HepG2 (cell line): Measurements from ENCODE around the gene EPHA2. TPM values are rescaled to one million over a fixed set of nuclear protein-coding genes. Genes with fewer than 3 reads are reported as not detected.

Experiments used
- ARID5B ChIP-seq: IDR thresholded peaks from 2 replicates; pipeline ENCODE4 v1.4.0; 2020; ENCODE audit warnings: mild to moderate bottlenecking, missing genetic modification reagents
- BCL6 ChIP-seq: IDR thresholded peaks from 2 replicates; pipeline ENCODE4 v1.6.1; 2016; ENCODE audit warnings: missing genetic modification reagents, missing compliant biosample characterization
- FOSL2 ChIP-seq: sonication (generic); formaldehyde crosslinking; IDR thresholded peaks from 2 replicates; pipeline ENCODE4 v1.4.0; 2020; ENCODE audit warnings: missing genetic modification reagents
- MAFG ChIP-seq: sonication (generic); formaldehyde crosslinking; IDR thresholded peaks from 2 replicates; pipeline ENCODE4 v1.5.1; 2020; ENCODE audit warnings: mild to moderate bottlenecking, missing genetic modification reagents
- SIX1 ChIP-seq: sonication (generic); formaldehyde crosslinking; IDR thresholded peaks from 2 replicates; pipeline ENCODE4 v1.4.0; 2020; ENCODE audit warnings: missing genetic modification reagents, borderline replicate concordance
- TBP ChIP-seq: sonication (generic); formaldehyde crosslinking; IDR thresholded peaks from 2 replicates; pipeline ENCODE4 v1.5.0; 2020; ENCODE audit warnings: missing genetic modification reagents
- ZFP90 ChIP-seq: sonication (generic); formaldehyde crosslinking; IDR thresholded peaks from 2 replicates; pipeline ENCODE4 v1.8.0; 2022; ENCODE audit warnings: missing genetic modification reagents, mild to moderate bottlenecking, inconsistent platforms, borderline replicate concordance
- ZNF121 ChIP-seq: sonication (generic); formaldehyde crosslinking; IDR thresholded peaks from 2 replicates; pipeline ENCODE4 v1.5.0; 2020; ENCODE audit warnings: mild to moderate bottlenecking, missing genetic modification reagents
- ZNF234 ChIP-seq: sonication (generic); formaldehyde crosslinking; conservative IDR thresholded peaks from 2 replicates; pipeline ENCODE4 v1.5.1; 2020; ENCODE audit warnings: mild to moderate bottlenecking, missing genetic modification reagents
- ZNF597 ChIP-seq: sonication (generic); formaldehyde crosslinking; IDR thresholded peaks from 2 replicates; pipeline ENCODE4 v1.5.0; 2020; ENCODE audit warnings: missing genetic modification reagents
- ZNF598 ChIP-seq: sonication (generic); formaldehyde crosslinking; IDR thresholded peaks from 2 replicates; pipeline ENCODE4 v1.5.1; 2020; ENCODE audit warnings: mild to moderate bottlenecking, missing genetic modification reagents, borderline replicate concordance
- ZNF629 ChIP-seq: sonication (generic); formaldehyde crosslinking; conservative IDR thresholded peaks from 2 replicates; pipeline ENCODE4 v1.5.0; 2020; ENCODE audit warnings: missing genetic modification reagents
- ZNF652 ChIP-seq: IDR thresholded peaks from 2 replicates; pipeline ENCODE4 v1.6.1; 2016; ENCODE audit warnings: low read depth, borderline replicate concordance
- polyA plus RNA-seq, 8 experiments: library from polyadenylated mRNA; depleted of rRNA in 3 of 8; stranded (reverse) in 7 of 8; unstranded in 1 of 8; fragments of >200 nt; fragmentation: Illumina TruSeq in 4 of 8; extraction: Trizol in 4 of 8; gene quantifications; 2 replicates each; pipeline versions ENCODE4 v1.2.1 to v1.2.3, GENCODE V29; 2011 to 2016; ENCODE audit warnings: low read depth in 4 of 8, missing spikeins in 1 of 8, mixed read lengths in 1 of 8; ENCODE audit not compliant: insufficient read depth in 1 of 8
- total RNA-seq, 5 experiments: library from RNA; depleted of rRNA; stranded (reverse); fragments of >200 nt; fragmentation: Illumina TruSeq; extraction: Trizol; gene quantifications; 2 replicates each; pipeline ENCODE4 v1.2.3, GENCODE V29; 2016; ENCODE audit warnings: low read depth in 1 of 5
- TF ChIP-seq, protein P1 (sequence below): sonication (generic); formaldehyde crosslinking; IDR thresholded peaks from 2 replicates; pipeline ENCODE4 v1.5.0; 2020; ENCODE audit warnings: mild to moderate bottlenecking, missing genetic modification reagents, borderline replicate concordance

Gene EPHA2
- total and polyA plus RNA-seq, 2 of the 13 experiments (the other 11 are each of a cell fraction or from before 2014, with no cell fraction given), result 33.6 to 53.6 TPM

- no peak for TF ChIP-seq ZNF121 (CRISPR knock-in tag)
- TF ChIP-seq MAFG (CRISPR knock-in tag), result no peak
- no peak for TF ChIP-seq ZFP90
- TF ChIP-seq ARID5B (CRISPR knock-in tag), result peak; percentile 42; the same call in 1 of the 2 replicates
- no peak for TF ChIP-seq ZNF597 (CRISPR knock-in tag)
- TF ChIP-seq ZNF629 (CRISPR knock-in tag), result peak; percentile 97
- peak; percentile 83 for TF ChIP-seq SIX1 (CRISPR knock-in tag)
- no peak for TF ChIP-seq TBP (CRISPR knock-in tag)
- TF ChIP-seq BCL6 (CRISPR knock-in tag), result 0 out of 2 replicates have a peak, but pooled peaks have one; percentile 31
- TF ChIP-seq ZNF598 (CRISPR knock-in tag), result no peak
- peak; percentile 89 for TF ChIP-seq ZNF652 (CRISPR knock-in tag)
- no peak for TF ChIP-seq FOSL2 (CRISPR knock-in tag)
- no peak for TF ChIP-seq ZNF234
- TF ChIP-seq, protein P1, sequence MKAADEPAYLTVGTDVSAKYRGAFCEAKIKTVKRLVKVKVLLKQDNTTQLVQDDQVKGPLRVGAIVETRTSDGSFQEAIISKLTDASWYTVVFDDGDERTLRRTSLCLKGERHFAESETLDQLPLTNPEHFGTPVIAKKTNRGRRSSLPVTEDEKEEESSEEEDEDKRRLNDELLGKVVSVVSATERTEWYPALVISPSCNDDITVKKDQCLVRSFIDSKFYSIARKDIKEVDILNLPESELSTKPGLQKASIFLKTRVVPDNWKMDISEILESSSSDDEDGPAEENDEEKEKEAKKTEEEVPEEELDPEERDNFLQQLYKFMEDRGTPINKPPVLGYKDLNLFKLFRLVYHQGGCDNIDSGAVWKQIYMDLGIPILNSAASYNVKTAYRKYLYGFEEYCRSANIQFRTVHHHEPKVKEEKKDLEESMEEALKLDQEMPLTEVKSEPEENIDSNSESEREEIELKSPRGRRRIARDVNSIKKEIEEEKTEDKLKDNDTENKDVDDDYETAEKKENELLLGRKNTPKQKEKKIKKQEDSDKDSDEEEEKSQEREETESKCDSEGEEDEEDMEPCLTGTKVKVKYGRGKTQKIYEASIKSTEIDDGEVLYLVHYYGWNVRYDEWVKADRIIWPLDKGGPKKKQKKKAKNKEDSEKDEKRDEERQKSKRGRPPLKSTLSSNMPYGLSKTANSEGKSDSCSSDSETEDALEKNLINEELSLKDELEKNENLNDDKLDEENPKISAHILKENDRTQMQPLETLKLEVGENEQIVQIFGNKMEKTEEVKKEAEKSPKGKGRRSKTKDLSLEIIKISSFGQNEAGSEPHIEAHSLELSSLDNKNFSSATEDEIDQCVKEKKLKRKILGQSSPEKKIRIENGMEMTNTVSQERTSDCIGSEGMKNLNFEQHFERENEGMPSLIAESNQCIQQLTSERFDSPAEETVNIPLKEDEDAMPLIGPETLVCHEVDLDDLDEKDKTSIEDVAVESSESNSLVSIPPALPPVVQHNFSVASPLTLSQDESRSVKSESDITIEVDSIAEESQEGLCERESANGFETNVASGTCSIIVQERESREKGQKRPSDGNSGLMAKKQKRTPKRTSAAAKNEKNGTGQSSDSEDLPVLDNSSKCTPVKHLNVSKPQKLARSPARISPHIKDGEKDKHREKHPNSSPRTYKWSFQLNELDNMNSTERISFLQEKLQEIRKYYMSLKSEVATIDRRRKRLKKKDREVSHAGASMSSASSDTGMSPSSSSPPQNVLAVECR (CRISPR knock-in tag), result no peak
Observed at GRCh38 chr1:16120940-16121410, 34.9 kb downstream of the EPHA2 start (continued).
